Activated T-cell treated with anti-CD3 and anti-CD28 coated beads, Interleukin-2, amount 50 U/mL, for 4 hours (primary cell): ENCODE data around the gene NLRP5. TPM values are rescaled to one million over a fixed set of nuclear protein-coding genes. Genes with fewer than 3 reads are reported as not detected.

Source experiments
- ATAC-seq, 2 donors: fragments of 200-7000 bp; cut with Tn5 transposase; one replicate each; pipeline ENCODE4 v1.10.0; 2021
- DNase-seq: peaks from one replicate; pipeline ENCODE4 v3.0.0-alpha.2; 2020
- H3K27me3 Mint-ChIP-seq: one replicate; pipeline ENCODE4 v1.8.0; 2021; ENCODE audit warnings: low read depth, mixed read lengths
- H3K36me3 Mint-ChIP-seq: one replicate; pipeline ENCODE4 v1.8.0; 2022; ENCODE audit warnings: mixed read lengths; ENCODE audit not compliant: insufficient read depth
- H3K4me1 Mint-ChIP-seq: one replicate; pipeline ENCODE4 v1.8.0; 2021; ENCODE audit warnings: low read depth, mixed read lengths
- H3K4me3 Mint-ChIP-seq: one replicate; pipeline ENCODE4 v1.8.0; 2021; ENCODE audit warnings: mild to moderate bottlenecking, moderate library complexity, mixed read lengths
- H3K9me3 Mint-ChIP-seq: one replicate; pipeline ENCODE4 v1.8.0; 2021; ENCODE audit warnings: mixed read lengths
- total RNA-seq, 3 donors: library from RNA; stranded (reverse); gene quantifications; one replicate each; pipeline ENCODE4 v1.2.1, GENCODE V29; 2021

Gene NLRP5
- total RNA-seq, 3 donors from 2014 or later, result not detected

DNA sequence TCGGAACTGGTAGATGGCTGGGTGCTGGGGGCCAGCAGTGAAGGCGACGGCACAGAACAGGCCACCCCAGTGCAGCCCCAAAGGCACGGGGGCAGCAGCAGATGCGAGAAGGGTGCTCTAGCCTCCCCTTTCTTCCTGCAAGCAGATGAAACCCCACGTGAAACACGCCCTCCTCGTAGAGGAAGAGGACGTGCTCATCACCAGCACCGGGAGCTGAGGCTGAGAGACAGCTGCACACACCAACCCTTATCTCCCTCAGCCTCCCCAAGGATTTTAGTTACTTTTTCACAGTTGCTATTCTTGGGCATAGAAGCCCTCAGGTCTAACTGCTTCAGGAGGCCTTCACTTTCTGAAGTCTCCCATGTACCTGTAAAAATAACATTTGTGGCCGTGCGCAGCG is 122.7 kb downstream of the NLRP5 start:
- Mint-ChIP-seq H3K27me3 (no peaks in the 10 kb centered on the region), H3K4me1 (peaks cover 52% of the 10 kb centered on the region), H3K4me3 (no peak overlapping the region), H3K9me3 (no peaks in the 10 kb centered on the region), H3K36me3 (peaks cover 7% of the 10 kb centered on the region)
- no peak for ATAC-seq
- no peak for DNase-seq

GRCh38 chr19:56110515-56111448 is 124.2 kb downstream of the NLRP5 start:
- no peak overlapping the region for H3K4me3 Mint-ChIP-seq
- ATAC-seq (no peak), DNase-seq (no peak)
- H3K36me3 Mint-ChIP-seq, result peaks cover 7% of the 10 kb centered on the region
- H3K9me3 Mint-ChIP-seq, result no peaks in the 10 kb centered on the region
- peaks cover 54% of the 10 kb centered on the region for H3K4me1 Mint-ChIP-seq
- no peaks in the 10 kb centered on the region for H3K27me3 Mint-ChIP-seq

Other genes starting within 250 kb of the NLRP5 start
- not detected for gene NLRP9, start 248.4 kb upstream of the NLRP5 start, total RNA-seq
- not detected for gene RFPL4A, start 227.7 kb upstream of the NLRP5 start, total RNA-seq
- gene RFPL4AL1, start 217.7 kb upstream of the NLRP5 start, total RNA-seq, result not detected
- gene NLRP11, start 154.8 kb upstream of the NLRP5 start, total RNA-seq, result under 1 TPM; 0.14 to 0.18 (median 0.18) TPM
- gene NLRP4, start 150.2 kb upstream of the NLRP5 start, total RNA-seq, result not detected
- gene NLRP13, start 54.4 kb upstream of the NLRP5 start, total RNA-seq, result not detected
- not detected for gene NLRP8, start 38.9 kb upstream of the NLRP5 start, total RNA-seq
- gene ZNF787, start 134.5 kb downstream of the NLRP5 start, total RNA-seq, result 10 to 100 TPM; 41.5 to 45.8 (median 42.2) TPM
- 10 to 100 TPM; 42.0 to 45.5 (median 44.9) TPM for gene ZNF444, start 154.5 kb downstream of the NLRP5 start, total RNA-seq
- not detected for gene GALP, start 189.2 kb downstream of the NLRP5 start, total RNA-seq
- gene ZSCAN5B, start 211.0 kb downstream of the NLRP5 start, total RNA-seq, result not detected
- not detected for gene ZSCAN5C, start 215.5 kb downstream of the NLRP5 start, total RNA-seq